Measurements from ENCODE around the gene COQ8A. TPM values are rescaled to one million over a fixed set of nuclear protein-coding genes. Genes with fewer than 3 reads are reported as not detected.

The COQ8A gene
- polyA plus RNA-seq, 2 of the 4 experiments (the other 2 are of a cell fraction): 10.8 to 12.4 TPM

GRCh38 chr1:226962421-226963391, 22.6 kb downstream of the COQ8A start:
- ChIA-PET POLR2A (no interaction called here), CTCF (no interaction called here)
- ATAC-seq: no peak; a peak in 1 of 6 replicates
- Histone ChIP-seq H3K9me3 (no peaks in the 10 kb centered on the region; the same call in 2 of the 3 replicates), H3K27ac (no peak overlapping the region), H3K4me1 (no peaks in the 10 kb centered on the region), H3K4me3 (no peak overlapping the region), H3K4me2 (no peak overlapping the region)
- 89% methylated on average over 13 of the region's 28 CpGs for WGBS (ENCODE audit: missing lambda C conversion rate)
- no peak for TF ChIP-seq ZC3H11A (IDR thresholded peaks at IDR 0.05)
- no peak for TF ChIP-seq JUNB (IDR thresholded peaks at IDR 0.05)
- no peak for TF ChIP-seq ZFP36 (IDR thresholded peaks at IDR 0.05; ENCODE audit: borderline replicate concordance, partially characterized antibody)
- TF ChIP-seq PBX3 (IDR thresholded peaks at IDR 0.05): no peak
- no peak for TF ChIP-seq MAZ (IDR thresholded peaks at IDR 0.05; ENCODE audit: borderline replicate concordance, low read depth, low read length)
- no peak for TF ChIP-seq MYC (IDR thresholded peaks at IDR 0.05; ENCODE audit: borderline replicate concordance, low read length)
- TF ChIP-seq KDM1A (IDR thresholded peaks at IDR 0.05; ENCODE audit: low read depth): no peak
- no peak for TF ChIP-seq KDM5A (IDR thresholded peaks at IDR 0.05)
- TF ChIP-seq CHD2 (IDR thresholded peaks at IDR 0.05; ENCODE audit: low read length, partially characterized antibody): no peak
- TF ChIP-seq SMC3 (IDR thresholded peaks at IDR 0.05): no peak
- no peak for FAIRE-seq
- DNase-seq (ENCODE audit: low read depth in 1 of 2, low spot score in 1 of 2): no peak

DNA sequence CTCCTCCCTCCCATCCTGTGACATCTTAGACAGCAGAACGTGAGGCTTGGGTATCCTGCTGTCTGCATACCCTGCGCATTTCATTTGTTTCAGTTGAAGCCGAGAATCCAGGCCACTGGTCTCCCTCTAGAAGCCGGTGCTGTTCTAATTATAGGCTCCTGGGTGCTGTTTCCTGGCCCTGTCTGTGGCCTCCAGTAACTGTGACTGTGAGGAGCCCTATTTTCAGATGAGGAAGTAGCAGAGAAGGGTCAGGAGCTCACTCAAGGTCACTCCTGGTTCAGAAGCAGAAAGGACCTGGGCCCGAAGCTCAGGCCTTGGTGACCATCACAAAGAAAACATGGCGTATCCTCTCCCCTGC, 24.0 kb downstream of the COQ8A start:
- WGBS (ENCODE audit: missing lambda C conversion rate): 88% methylated on average over 6 of the region's 6 CpGs
- H3K4me1 ChIP-seq: no peaks in the 10 kb centered on the region
- H3K27ac ChIP-seq: no peak overlapping the region
- ATAC-seq (no peak), FAIRE-seq (no peak), DNase-seq (ENCODE audit: low read depth in 1 of 2, low spot score in 1 of 2) (no peak)
- H3K4me3 ChIP-seq: no peak overlapping the region
- TF ChIP-seq REST (IDR thresholded peaks at IDR 0.05) (no peak), NFE2L2 (conservative IDR thresholded peaks at IDR 0.05; ENCODE audit: low read length) (no peak), KDM5A (IDR thresholded peaks at IDR 0.05) (no peak), ESRRA (IDR thresholded peaks at IDR 0.05; ENCODE audit: borderline replicate concordance, low read length) (no peak), SREBF2 (IDR thresholded peaks at IDR 0.05) (no peak), EP300 (IDR thresholded peaks at IDR 0.05) (no peak), CHD4 (IDR thresholded peaks at IDR 0.05; ENCODE audit: borderline replicate concordance) (no peak), HEYL (CRISPR knock-in tag; IDR thresholded peaks at IDR 0.05) (no peak), EHF (CRISPR knock-in tag; IDR thresholded peaks at IDR 0.05) (no peak), MYC (IDR thresholded peaks at IDR 0.05; ENCODE audit: borderline replicate concordance, low read length) (no peak)
- TF ChIP-seq, protein P1, sequence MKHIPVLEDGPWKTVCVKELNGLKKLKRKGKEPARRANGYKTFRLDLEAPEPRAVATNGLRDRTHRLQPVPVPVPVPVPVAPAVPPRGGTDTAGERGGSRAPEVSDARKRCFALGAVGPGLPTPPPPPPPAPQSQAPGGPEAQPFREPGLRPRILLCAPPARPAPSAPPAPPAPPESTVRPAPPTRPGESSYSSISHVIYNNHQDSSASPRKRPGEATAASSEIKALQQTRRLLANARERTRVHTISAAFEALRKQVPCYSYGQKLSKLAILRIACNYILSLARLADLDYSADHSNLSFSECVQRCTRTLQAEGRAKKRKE (CRISPR knock-in tag; IDR thresholded peaks at IDR 0.05; ENCODE audit: low read depth): no peak
- TF ChIP-seq, protein P2, sequence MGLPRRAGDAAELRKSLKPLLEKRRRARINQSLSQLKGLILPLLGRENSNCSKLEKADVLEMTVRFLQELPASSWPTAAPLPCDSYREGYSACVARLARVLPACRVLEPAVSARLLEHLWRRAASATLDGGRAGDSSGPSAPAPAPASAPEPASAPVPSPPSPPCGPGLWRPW (IDR thresholded peaks at IDR 0.05): no peak
- no peaks in the 10 kb centered on the region; the same call in 2 of the 3 replicates for H3K9me3 ChIP-seq
- no peak overlapping the region for H3K4me2 ChIP-seq
- CTCF ChIA-PET: no interaction called here
- POLR2A ChIA-PET: no interaction called here

Data from A549 (cell line).